ENCODE data around the gene EFCAB6. TPM values are rescaled to one million over a fixed set of nuclear protein-coding genes. Genes with fewer than 3 reads are reported as not detected.

The EFCAB6 gene
- total and polyA plus RNA-seq, 7 experiments from 2014 or later: 0.08 to 1.4 (median 0.39) TPM; not detected in 1

- DNase-seq (no peak), ATAC-seq (no peak)
- H3K4me1 ChIP-seq (ENCODE audit: control insufficient read depth in 2 of 2, insufficient read depth in 2 of 2, low read length in 2 of 2): no peaks in the 10 kb centered on the region
- no peak overlapping the region for H3K4me3 Mint-ChIP-seq
- H3K4me3 ChIP-seq (ENCODE audit: low read length): no peak overlapping the region
- intact Hi-C loops (cut with micrococcal nuclease): no loop called here
- peaks cover 0 to 25% (median 10%) of the 10 kb centered on the region in 11 donors for H3K9me3 Mint-ChIP-seq
- CTCF ChIA-PET: no interaction called here
- H3K36me3 Mint-ChIP-seq: peaks cover 0 to 8% (median 3%) of the 10 kb centered on the region in 5 donors
- H3K27me3 ChIP-seq (ENCODE audit: control insufficient read depth in 2 of 2, insufficient read depth in 2 of 2, low read length in 2 of 2): no peaks in the 10 kb centered on the region
- peaks cover 0 to 10% (median 2%) of the 10 kb centered on the region in 7 donors for H3K4me1 Mint-ChIP-seq
- no peak overlapping the region for H3K27ac Mint-ChIP-seq
- H3K36me3 ChIP-seq (ENCODE audit: control insufficient read depth in 2 of 3, insufficient read depth in 3 of 3, low read length in 3 of 3): no peaks in the 10 kb centered on the region
- no peak overlapping the region for H3K27ac ChIP-seq (ENCODE audit: low read depth, low read length)
- POLR2A ChIA-PET: no interaction called here
- H3K9me3 ChIP-seq (ENCODE audit: control insufficient read depth in 2 of 3, low read length in 3 of 3): peaks cover 0 to 6% (median 0%) of the 10 kb centered on the region in 3 experiments
- H3K27me3 Mint-ChIP-seq: peaks cover 38 to 88% (median 57%) of the 10 kb centered on the region in 5 donors
Observed at GRCh38 chr22:43859176-43859575, 47.1 kb upstream of the EFCAB6 start.

GRCh38 chr22:43858156-43858895 is 46.2 kb upstream of the EFCAB6 start:
- Mint-ChIP-seq H3K27ac (no peak overlapping the region), H3K27me3 (peaks cover 30 to 87% (median 49%) of the 10 kb centered on the region in 5 donors), H3K4me3 (no peak overlapping the region), H3K4me1 (peaks cover 0 to 10% (median 2%) of the 10 kb centered on the region in 7 donors), H3K9me3 (peaks cover 0 to 25% (median 7%) of the 10 kb centered on the region in 11 donors), H3K36me3 (peaks cover 0 to 8% (median 3%) of the 10 kb centered on the region in 5 donors)
- ATAC-seq: no peak
- H3K4me3 ChIP-seq (ENCODE audit: low read length): no peak overlapping the region
- H3K36me3 ChIP-seq (ENCODE audit: control insufficient read depth in 2 of 3, insufficient read depth in 3 of 3, low read length in 3 of 3): no peaks in the 10 kb centered on the region
- H3K27me3 ChIP-seq (ENCODE audit: control insufficient read depth in 2 of 2, insufficient read depth in 2 of 2, low read length in 2 of 2): no peaks in the 10 kb centered on the region
- no peak for DNase-seq
- H3K9me3 ChIP-seq (ENCODE audit: control insufficient read depth in 2 of 3, low read length in 3 of 3): peaks cover 0 to 6% (median 0%) of the 10 kb centered on the region in 3 experiments
- no peaks in the 10 kb centered on the region for H3K4me1 ChIP-seq (ENCODE audit: control insufficient read depth in 2 of 2, insufficient read depth in 2 of 2, low read length in 2 of 2)
- CTCF ChIA-PET: no interaction called here
- POLR2A ChIA-PET: no interaction called here
- no peak overlapping the region for H3K27ac ChIP-seq (ENCODE audit: low read depth, low read length)
- intact Hi-C loops (cut with micrococcal nuclease): no loop called here

- CTCF ChIA-PET: no interaction called here
- peaks cover 25 to 85% (median 42%) of the 10 kb centered on the region in 5 donors for H3K27me3 Mint-ChIP-seq
Observed at GRCh38 chr22:43857367-43857766, 45.3 kb upstream of the EFCAB6 start.

GRCh38 chr22:43855431-43855830 is 43.3 kb upstream of the EFCAB6 start:
- CTCF ChIA-PET: no interaction called here

More at GRCh38 chr22:43857367-43857766, 45.3 kb upstream of the EFCAB6 start:
- H3K9me3 ChIP-seq (ENCODE audit: control insufficient read depth in 2 of 3, low read length in 3 of 3): peaks cover 0 to 6% (median 0%) of the 10 kb centered on the region in 3 experiments
- DNase-seq (no peak), ATAC-seq (no peak)
- Mint-ChIP-seq H3K9me3 (peaks cover 0 to 21% (median 7%) of the 10 kb centered on the region in 11 donors), H3K4me1 (peaks cover 0 to 5% (median 0%) of the 10 kb centered on the region in 7 donors), H3K27ac (no peak overlapping the region), H3K4me3 (no peak overlapping the region), H3K36me3 (peaks cover 0 to 8% (median 3%) of the 10 kb centered on the region in 5 donors)
- H3K4me1 ChIP-seq (ENCODE audit: control insufficient read depth in 2 of 2, insufficient read depth in 2 of 2, low read length in 2 of 2): no peaks in the 10 kb centered on the region
- H3K27ac ChIP-seq (ENCODE audit: low read depth, low read length): no peak overlapping the region
- POLR2A ChIA-PET: no interaction called here
- no peaks in the 10 kb centered on the region for H3K36me3 ChIP-seq (ENCODE audit: control insufficient read depth in 2 of 3, insufficient read depth in 3 of 3, low read length in 3 of 3)
- H3K27me3 ChIP-seq (ENCODE audit: control insufficient read depth in 2 of 2, insufficient read depth in 2 of 2, low read length in 2 of 2): no peaks in the 10 kb centered on the region
- H3K4me3 ChIP-seq (ENCODE audit: low read length): no peak overlapping the region
- intact Hi-C loops (cut with micrococcal nuclease): no loop called here

GRCh38 chr22:43854786-43855271 is 42.7 kb upstream of the EFCAB6 start:
- H3K4me1 ChIP-seq (ENCODE audit: control insufficient read depth in 2 of 2, insufficient read depth in 2 of 2, low read length in 2 of 2): no peaks in the 10 kb centered on the region
- DNase-seq: no peak
- no peak overlapping the region for H3K27ac ChIP-seq (ENCODE audit: low read depth, low read length)
- H3K27me3 ChIP-seq (ENCODE audit: control insufficient read depth in 2 of 2, insufficient read depth in 2 of 2, low read length in 2 of 2): no peaks in the 10 kb centered on the region
- no peak overlapping the region for H3K4me3 ChIP-seq (ENCODE audit: low read length)
- H3K27me3 Mint-ChIP-seq: peaks cover 11 to 85% (median 38%) of the 10 kb centered on the region in 5 donors
- H3K9me3 Mint-ChIP-seq: peaks cover 0 to 21% (median 7%) of the 10 kb centered on the region in 11 donors
- POLR2A ChIA-PET: no interaction called here
- CTCF ChIA-PET: no interaction called here
- peaks cover 0 to 8% (median 3%) of the 10 kb centered on the region in 5 donors for H3K36me3 Mint-ChIP-seq
- H3K27ac Mint-ChIP-seq: no peak overlapping the region
- peaks cover 0 to 3% (median 0%) of the 10 kb centered on the region in 7 donors for H3K4me1 Mint-ChIP-seq
- H3K4me3 Mint-ChIP-seq: no peak overlapping the region
- intact Hi-C loops (cut with micrococcal nuclease): no loop called here
- no peaks in the 10 kb centered on the region for H3K36me3 ChIP-seq (ENCODE audit: control insufficient read depth in 2 of 3, insufficient read depth in 3 of 3, low read length in 3 of 3)
- H3K9me3 ChIP-seq (ENCODE audit: control insufficient read depth in 2 of 3, low read length in 3 of 3): peaks cover 0 to 6% (median 0%) of the 10 kb centered on the region in 3 experiments
- no peak for ATAC-seq

More at GRCh38 chr22:43855431-43855830, 43.3 kb upstream of the EFCAB6 start:
- Histone ChIP-seq H3K27me3 (ENCODE audit: control insufficient read depth in 2 of 2, insufficient read depth in 2 of 2, low read length in 2 of 2) (no peaks in the 10 kb centered on the region), H3K27ac (ENCODE audit: low read depth, low read length) (no peak overlapping the region), H3K4me3 (ENCODE audit: low read length) (no peak overlapping the region), H3K9me3 (ENCODE audit: control insufficient read depth in 2 of 3, low read length in 3 of 3) (peaks cover 0 to 6% (median 0%) of the 10 kb centered on the region in 3 experiments), H3K36me3 (ENCODE audit: control insufficient read depth in 2 of 3, insufficient read depth in 3 of 3, low read length in 3 of 3) (no peaks in the 10 kb centered on the region), H3K4me1 (ENCODE audit: control insufficient read depth in 2 of 2, insufficient read depth in 2 of 2, low read length in 2 of 2) (no peaks in the 10 kb centered on the region)
- POLR2A ChIA-PET: no interaction called here
- Mint-ChIP-seq H3K4me3 (no peak overlapping the region), H3K27me3 (peaks cover 13 to 89% (median 35%) of the 10 kb centered on the region in 5 donors), H3K4me1 (peaks cover 0 to 3% (median 0%) of the 10 kb centered on the region in 7 donors), H3K9me3 (peaks cover 0 to 21% (median 7%) of the 10 kb centered on the region in 11 donors), H3K27ac (no peak overlapping the region), H3K36me3 (peaks cover 0 to 8% (median 3%) of the 10 kb centered on the region in 5 donors)
- ATAC-seq (no peak), DNase-seq (no peak)
- intact Hi-C loops (cut with micrococcal nuclease): no loop called here

- Histone ChIP-seq H3K27me3 (ENCODE audit: control insufficient read depth in 2 of 2, insufficient read depth in 2 of 2, low read length in 2 of 2) (no peaks in the 10 kb centered on the region), H3K27ac (ENCODE audit: low read depth, low read length) (no peak overlapping the region), H3K4me3 (ENCODE audit: low read length) (no peak overlapping the region), H3K9me3 (ENCODE audit: control insufficient read depth in 2 of 3, low read length in 3 of 3) (peaks cover 0 to 6% (median 0%) of the 10 kb centered on the region in 3 experiments), H3K4me1 (ENCODE audit: control insufficient read depth in 2 of 2, insufficient read depth in 2 of 2, low read length in 2 of 2) (no peaks in the 10 kb centered on the region), H3K36me3 (ENCODE audit: control insufficient read depth in 2 of 3, insufficient read depth in 3 of 3, low read length in 3 of 3) (no peaks in the 10 kb centered on the region)
- Mint-ChIP-seq H3K9me3 (peaks cover 0 to 21% (median 7%) of the 10 kb centered on the region in 11 donors), H3K36me3 (peaks cover 0 to 8% (median 3%) of the 10 kb centered on the region in 5 donors), H3K27me3 (peaks cover 9 to 83% (median 40%) of the 10 kb centered on the region in 5 donors), H3K27ac (no peak overlapping the region), H3K4me1 (peaks cover 0 to 3% (median 0%) of the 10 kb centered on the region in 7 donors), H3K4me3 (no peak overlapping the region)
- intact Hi-C loops (cut with micrococcal nuclease): no loop called here
- CTCF ChIA-PET: no interaction called here
- POLR2A ChIA-PET: no interaction called here
- ATAC-seq (no peak), DNase-seq (no peak)
Observed at GRCh38 chr22:43854121-43854785, 42.1 kb upstream of the EFCAB6 start.

Data from naive thymus-derived CD4-positive, alpha-beta T cell (primary cell).